Activated CD4-positive, alpha-beta T cell treated with anti-CD3 and anti-CD28 coated beads, Interleukin-2, amount 10 ng/mL, durations not matched to agents 24 days and 14 days (primary cell): ENCODE data around the gene PCSK4. TPM values are rescaled to one million over a fixed set of nuclear protein-coding genes. Genes with fewer than 3 reads are reported as not detected.

ENCODE experiments used
- DNase-seq: peaks from one replicate; pipeline ENCODE4 v3.0.0; 2022
- H3K27ac Mint-ChIP-seq: one replicate; pipeline ENCODE4 v1.8.0; 2022; ENCODE audit warnings: mild to moderate bottlenecking, mixed read lengths
- H3K27me3 Mint-ChIP-seq: one replicate; pipeline ENCODE4 v1.8.0; 2022; ENCODE audit warnings: mixed read lengths
- H3K36me3 Mint-ChIP-seq: one replicate; pipeline ENCODE4 v1.8.0; 2022; ENCODE audit warnings: low read depth, mild to moderate bottlenecking, mixed read lengths
- H3K4me1 Mint-ChIP-seq: one replicate; pipeline ENCODE4 v1.8.0; 2021; ENCODE audit warnings: mixed read lengths
- H3K4me3 Mint-ChIP-seq: one replicate; pipeline ENCODE4 v1.8.0; 2022; ENCODE audit warnings: mild to moderate bottlenecking, moderate library complexity, mixed read lengths
- H3K9me3 Mint-ChIP-seq: one replicate; pipeline ENCODE4 v1.8.0; 2021; ENCODE audit warnings: mixed read lengths
- intact Hi-C: fragments of 100-400 bp; cut with micrococcal nuclease; formaldehyde crosslinking; loops from one replicate; pipeline ENCODE4 v1.15.1; 2023
- total RNA-seq: library from RNA; stranded (reverse); gene quantifications from 2 replicates; pipeline ENCODE4 v1.2.3, GENCODE V29; 2022

PCSK4 gene
- total RNA-seq, 1 donor from 2014 or later: 1.0 TPM

DNA sequence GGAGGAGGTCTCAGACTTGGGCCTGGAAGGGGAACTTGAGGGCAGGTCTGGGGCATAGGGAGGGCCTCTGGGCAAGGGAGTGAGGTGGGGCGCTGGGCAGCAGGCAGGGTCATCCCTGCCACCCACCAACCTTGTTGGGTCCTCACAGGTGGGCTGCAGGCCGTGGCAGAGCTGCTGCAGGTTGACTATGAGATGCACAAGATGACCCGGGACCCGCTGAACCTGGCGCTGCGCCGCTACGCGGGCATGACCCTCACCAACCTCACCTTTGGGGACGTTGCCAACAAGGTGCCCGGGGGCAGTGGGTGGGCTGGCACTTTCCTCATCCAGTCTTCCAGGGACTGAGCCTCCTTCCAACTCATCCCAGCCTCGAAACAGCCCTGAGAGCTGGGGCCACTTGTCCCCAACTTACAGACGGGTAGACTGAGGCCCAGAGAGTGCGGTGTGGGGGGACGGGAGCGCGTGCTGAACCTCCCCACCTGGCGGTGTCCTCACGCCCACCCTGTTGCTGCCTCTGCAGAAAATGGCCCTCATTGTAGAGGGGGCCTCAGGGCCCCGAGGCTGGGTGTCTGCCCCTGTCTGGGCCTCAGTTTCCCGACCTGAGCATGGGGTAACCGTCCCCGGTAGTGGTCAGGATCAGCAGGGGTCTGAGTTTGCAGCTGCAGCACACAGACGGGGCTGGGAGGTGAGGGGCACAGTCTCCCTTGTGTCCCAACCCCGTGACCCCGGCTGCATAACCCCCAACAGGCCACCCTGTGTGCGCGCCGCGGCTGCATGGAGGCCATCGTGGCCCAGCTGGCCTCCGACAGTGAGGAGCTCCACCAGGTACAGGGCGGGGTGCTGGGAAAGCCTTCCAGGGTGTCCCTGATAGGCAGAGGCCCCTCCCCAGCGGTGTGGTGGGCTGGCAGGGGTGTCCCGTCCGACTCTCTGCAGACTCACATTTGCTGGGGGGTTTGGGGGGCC is 29.8 kb downstream of the PCSK4 start:
- H3K4me1 Mint-ChIP-seq: peaks cover 4% of the 10 kb centered on the region
- peaks cover 2% of the 10 kb centered on the region for H3K36me3 Mint-ChIP-seq
- H3K27me3 Mint-ChIP-seq: peaks cover 20% of the 10 kb centered on the region
- intact Hi-C loops: no loop called here
- H3K27ac Mint-ChIP-seq: no peak overlapping the region
- no peaks in the 10 kb centered on the region for H3K9me3 Mint-ChIP-seq
- no peak for DNase-seq
- no peak overlapping the region for H3K4me3 Mint-ChIP-seq

DNA sequence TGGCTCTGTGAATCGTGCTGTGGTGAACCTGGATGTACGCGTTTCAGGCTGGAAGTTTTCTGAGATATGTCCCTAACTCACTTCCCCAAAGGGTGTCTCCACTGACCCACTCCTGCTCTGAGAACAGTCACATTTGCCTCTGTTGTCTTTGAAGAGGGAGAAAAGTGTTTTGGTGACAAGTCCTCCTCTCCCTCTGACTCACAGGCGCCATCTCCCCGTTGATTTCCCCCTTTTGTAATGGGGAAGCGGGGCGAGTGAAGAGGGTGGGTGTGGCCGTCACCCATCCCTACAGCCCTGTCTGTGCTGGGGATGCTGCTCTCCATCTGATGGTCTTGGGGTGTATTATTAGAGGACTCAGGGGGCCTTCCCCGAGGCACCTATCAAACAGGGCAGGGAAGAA is 30.7 kb downstream of the PCSK4 start:
- Mint-ChIP-seq H3K9me3 (no peaks in the 10 kb centered on the region), H3K4me3 (no peak overlapping the region), H3K27me3 (peaks cover 25% of the 10 kb centered on the region), H3K36me3 (peaks cover 2% of the 10 kb centered on the region), H3K27ac (no peak overlapping the region), H3K4me1 (peaks cover 7% of the 10 kb centered on the region)
- intact Hi-C loops: no loop called here
- DNase-seq: no peak

DNA sequence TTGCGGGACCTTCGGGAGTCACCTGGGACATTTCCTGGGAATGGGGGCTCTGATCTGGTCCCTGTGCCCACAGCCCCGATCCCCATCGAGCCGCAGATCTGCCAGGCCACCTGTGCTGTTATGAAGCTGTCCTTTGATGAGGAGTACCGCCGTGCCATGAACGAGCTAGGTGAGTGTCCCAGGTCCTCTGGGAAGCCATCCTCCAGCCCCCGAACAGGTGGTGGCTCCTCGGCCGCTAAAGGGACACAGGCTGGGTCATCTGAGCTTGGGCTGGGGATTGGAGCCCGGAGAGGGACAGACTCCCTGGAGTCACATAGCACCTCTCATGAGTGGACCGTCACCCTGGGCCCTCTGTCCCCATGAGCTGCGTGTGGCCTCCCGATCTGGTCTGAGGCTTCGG is 32.3 kb downstream of the PCSK4 start:
- H3K27ac Mint-ChIP-seq: no peak overlapping the region
- intact Hi-C loops: no loop called here
- H3K4me1 Mint-ChIP-seq: peaks cover 7% of the 10 kb centered on the region
- peaks cover 32% of the 10 kb centered on the region for H3K27me3 Mint-ChIP-seq
- DNase-seq: no peak
- no peaks in the 10 kb centered on the region for H3K9me3 Mint-ChIP-seq
- no peak overlapping the region for H3K4me3 Mint-ChIP-seq
- peaks cover 2% of the 10 kb centered on the region for H3K36me3 Mint-ChIP-seq

- intact Hi-C loops: no loop called here
- peaks cover 7% of the 10 kb centered on the region for H3K4me1 Mint-ChIP-seq
- H3K9me3 Mint-ChIP-seq: no peaks in the 10 kb centered on the region
- H3K4me3 Mint-ChIP-seq: no peak overlapping the region
- DNase-seq: no peak
- peak overlapping the region; percentile 37 for H3K27ac Mint-ChIP-seq
- H3K27me3 Mint-ChIP-seq: peaks cover 36% of the 10 kb centered on the region
- peaks cover 2% of the 10 kb centered on the region for H3K36me3 Mint-ChIP-seq
Observed at GRCh38 chr19:1457031-1457739, 33.0 kb downstream of the PCSK4 start.

GRCh38 chr19:1456121-1456900 is 33.8 kb downstream of the PCSK4 start:
- peaks cover 7% of the 10 kb centered on the region for H3K4me1 Mint-ChIP-seq
- H3K4me3 Mint-ChIP-seq: no peak overlapping the region
- intact Hi-C loops: no loop called here
- peaks cover 41% of the 10 kb centered on the region for H3K27me3 Mint-ChIP-seq
- no peak for DNase-seq
- H3K9me3 Mint-ChIP-seq: no peaks in the 10 kb centered on the region
- H3K36me3 Mint-ChIP-seq: peaks cover 2% of the 10 kb centered on the region
- H3K27ac Mint-ChIP-seq: no peak overlapping the region

DNA sequence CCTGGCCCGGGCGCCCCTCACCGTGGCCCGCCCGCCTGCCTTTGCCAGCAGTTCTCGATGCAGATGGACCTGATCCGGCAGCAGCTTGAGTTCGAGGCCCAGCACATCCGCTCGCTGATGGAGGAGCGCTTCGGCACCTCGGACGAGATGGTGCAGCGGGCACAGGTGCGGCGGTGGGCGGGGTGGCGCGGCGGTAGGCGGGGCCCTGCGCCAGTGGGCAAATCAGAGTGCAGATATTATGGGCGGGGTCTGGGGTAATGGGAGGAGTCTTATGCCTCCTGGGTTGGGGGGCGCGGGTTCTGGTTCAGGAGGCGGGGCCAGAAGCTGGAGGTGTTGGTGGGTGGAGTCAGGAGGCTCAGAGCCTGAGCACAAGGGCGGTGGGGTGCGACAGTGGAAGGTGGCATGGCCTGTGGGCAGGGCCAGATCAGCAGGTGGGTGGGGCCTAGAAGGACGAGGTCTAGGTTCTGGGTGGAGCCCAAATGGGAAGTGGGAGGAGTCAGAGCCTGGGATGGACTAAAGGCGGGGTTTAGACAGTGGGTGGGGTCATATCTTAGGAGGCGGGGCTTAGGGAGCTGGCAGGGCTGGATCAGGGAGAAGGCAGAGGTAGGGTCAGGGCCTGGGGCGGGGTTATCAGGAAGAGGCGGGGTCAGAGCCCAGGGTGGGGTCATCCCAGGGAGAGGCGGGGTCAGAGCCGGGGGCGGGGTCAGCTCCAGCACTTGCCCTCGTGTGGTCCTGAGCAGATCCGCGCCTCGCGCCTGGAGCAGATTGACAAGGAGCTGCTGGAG is 34.6 kb downstream of the PCSK4 start:
- Mint-ChIP-seq H3K27me3 (peaks cover 49% of the 10 kb centered on the region), H3K4me1 (peaks cover 9% of the 10 kb centered on the region), H3K4me3 (peak overlapping the region; percentile 48), H3K27ac (peak overlapping the region; percentile 49), H3K9me3 (no peaks in the 10 kb centered on the region), H3K36me3 (peaks cover 2% of the 10 kb centered on the region)
- peak; percentile 88 for DNase-seq
- intact Hi-C loops: no loop called here

- intact Hi-C loops: no loop called here
- no peaks in the 10 kb centered on the region for H3K9me3 Mint-ChIP-seq
- H3K27me3 Mint-ChIP-seq: peaks cover 52% of the 10 kb centered on the region
- peaks cover 9% of the 10 kb centered on the region for H3K4me1 Mint-ChIP-seq
- H3K4me3 Mint-ChIP-seq: no peak overlapping the region
- no peak overlapping the region for H3K27ac Mint-ChIP-seq
- H3K36me3 Mint-ChIP-seq: peaks cover 2% of the 10 kb centered on the region
- DNase-seq: no peak
Observed at GRCh38 chr19:1455002-1455335, 35.2 kb downstream of the PCSK4 start.

DNA sequence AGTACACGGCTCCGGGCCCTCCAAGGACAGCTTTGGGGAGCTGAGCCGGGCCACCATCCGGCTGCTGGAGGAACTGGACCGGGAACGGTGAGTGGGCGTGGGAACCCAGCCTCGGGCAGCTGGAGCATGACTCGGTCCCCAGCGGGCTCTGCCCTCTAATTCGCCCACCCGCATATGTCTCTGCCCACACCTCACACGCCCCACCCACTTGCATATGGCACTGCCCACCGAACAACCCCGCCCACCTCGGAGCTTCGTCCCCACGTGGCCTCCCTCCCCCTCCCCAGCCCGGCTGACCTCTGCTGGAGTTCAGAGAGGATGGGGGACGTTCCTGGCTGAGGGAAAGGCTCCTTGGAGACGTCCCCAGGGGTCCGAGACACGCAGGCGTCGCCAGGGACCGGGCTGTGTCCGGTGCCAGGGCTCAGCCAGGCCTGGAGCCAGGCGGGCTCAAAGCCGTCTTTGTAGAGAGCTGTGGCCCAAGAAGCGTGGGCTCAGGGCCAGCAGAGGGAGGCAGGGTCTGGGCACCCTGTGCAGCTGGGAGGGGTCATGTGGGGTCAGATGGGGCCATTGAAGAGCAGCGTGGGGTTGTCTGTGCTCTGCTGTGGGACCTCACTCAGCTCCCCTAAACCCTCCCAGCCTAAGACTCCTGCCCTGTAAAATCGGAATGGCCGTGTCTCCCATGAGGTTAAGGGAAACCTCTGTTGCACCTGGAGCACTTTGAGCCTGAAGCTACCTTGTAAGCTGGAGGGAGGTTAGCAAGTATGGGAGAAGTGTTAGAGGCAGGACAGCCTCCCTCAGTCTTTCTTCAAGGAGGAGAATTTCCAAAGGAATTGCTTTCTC is 36.4 kb downstream of the PCSK4 start:
- peaks cover 9% of the 10 kb centered on the region for H3K4me1 Mint-ChIP-seq
- no peak overlapping the region for H3K4me3 Mint-ChIP-seq
- peaks cover 2% of the 10 kb centered on the region for H3K36me3 Mint-ChIP-seq
- no peak for DNase-seq
- no peak overlapping the region for H3K27ac Mint-ChIP-seq
- H3K27me3 Mint-ChIP-seq: peaks cover 54% of the 10 kb centered on the region
- H3K9me3 Mint-ChIP-seq: no peaks in the 10 kb centered on the region
- intact Hi-C loops: no loop called here

DNA sequence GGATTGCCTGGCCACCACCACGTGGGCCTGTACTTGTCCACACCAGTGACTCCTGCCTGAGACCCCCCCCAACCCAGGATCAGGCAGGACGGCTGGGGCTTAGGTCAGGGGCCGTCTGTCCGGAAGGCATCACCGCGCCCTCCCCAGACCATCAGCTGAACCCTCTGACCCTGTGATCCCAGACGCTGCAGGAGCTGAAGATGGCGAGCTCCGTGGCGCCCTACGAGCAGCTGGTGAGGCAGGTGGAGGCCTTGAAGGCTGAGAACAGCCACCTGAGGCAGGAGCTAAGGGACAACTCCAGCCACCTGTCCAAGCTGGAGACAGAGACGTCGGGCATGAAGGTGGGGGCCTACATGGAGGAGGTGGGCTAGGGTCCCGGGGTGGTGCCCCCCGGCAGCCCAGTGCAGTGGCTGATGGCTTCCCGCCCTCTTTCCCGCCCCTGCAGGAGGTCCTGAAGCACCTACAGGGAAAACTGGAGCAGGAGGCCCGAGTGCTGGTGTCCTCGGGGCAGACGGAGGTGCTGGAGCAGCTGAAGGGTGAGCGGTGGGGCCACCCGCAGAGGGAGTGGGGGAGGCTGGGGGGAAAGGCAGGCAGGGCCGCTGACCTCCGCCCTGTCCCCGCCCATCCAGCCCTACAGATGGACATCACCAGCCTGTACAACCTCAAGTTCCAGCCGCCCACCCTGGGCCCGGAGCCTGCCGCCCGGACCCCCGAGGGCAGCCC is 37.2 kb downstream of the PCSK4 start:
- no peak for DNase-seq
- intact Hi-C loops: no loop called here
- Mint-ChIP-seq H3K9me3 (no peaks in the 10 kb centered on the region), H3K36me3 (peaks cover 2% of the 10 kb centered on the region), H3K27me3 (peaks cover 54% of the 10 kb centered on the region), H3K4me3 (no peak overlapping the region), H3K27ac (no peak overlapping the region), H3K4me1 (peaks cover 9% of the 10 kb centered on the region)

DNA sequence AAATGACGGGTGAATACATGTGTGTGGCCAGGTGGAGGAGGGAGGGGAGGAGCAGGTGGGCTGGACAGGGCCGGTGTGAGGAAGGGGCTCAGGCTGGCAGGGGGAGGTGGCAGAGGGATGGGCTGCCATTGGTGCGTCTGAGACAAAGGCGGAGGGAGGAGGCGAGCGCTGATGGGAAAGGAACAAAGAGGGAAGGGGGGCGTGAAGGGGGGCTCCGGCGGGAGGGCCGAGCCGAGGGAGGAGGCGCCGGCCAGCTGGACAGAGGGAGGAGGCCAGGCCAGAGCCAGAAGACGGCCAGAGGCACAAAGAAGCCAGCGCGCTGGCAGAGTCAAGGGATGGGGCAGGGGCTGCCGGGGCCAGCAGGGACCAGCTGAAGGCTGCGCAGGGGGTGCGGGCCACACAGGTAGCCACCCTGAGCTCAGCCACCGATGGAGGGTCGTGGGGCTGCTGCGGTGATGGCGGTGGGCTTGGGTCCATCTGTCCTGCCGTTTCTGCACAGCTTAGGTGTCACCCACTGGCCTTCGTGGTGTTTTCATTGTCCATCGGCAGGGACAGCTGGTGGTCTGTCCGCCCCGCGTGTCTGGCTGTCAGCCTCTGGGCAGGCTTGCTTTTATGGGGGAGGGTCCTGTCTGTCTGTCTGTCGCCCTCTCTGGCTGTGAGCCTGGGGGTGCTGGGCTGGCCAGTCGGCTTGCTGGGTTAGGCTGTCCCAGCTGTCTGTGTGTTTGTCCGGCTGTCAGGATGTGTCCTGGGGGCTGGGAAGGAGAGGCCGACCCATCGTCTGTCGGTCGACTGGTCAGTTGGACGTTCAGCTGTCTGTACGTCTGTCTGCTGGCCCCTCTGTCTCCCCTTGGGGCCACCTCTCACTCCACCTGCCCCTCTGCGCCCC is 38.0 kb downstream of the PCSK4 start:
- Mint-ChIP-seq H3K9me3 (no peaks in the 10 kb centered on the region), H3K4me1 (peaks cover 9% of the 10 kb centered on the region), H3K36me3 (peaks cover 2% of the 10 kb centered on the region), H3K4me3 (no peak overlapping the region), H3K27ac (no peak overlapping the region), H3K27me3 (peaks cover 56% of the 10 kb centered on the region)
- intact Hi-C loops: no loop called here
- no peak for DNase-seq
